Loucy (cell line): ENCODE results near the gene GPRC5A.

Source experiments
- CTCF ChIP-seq: fragments of 200-600 bp; sonication (generic); conservative IDR thresholded peaks from 2 replicates; pipeline ENCODE4 v1.5.1; 2014; ENCODE audit warnings: mild to moderate bottlenecking, antibody characterized with exemption, low read length
- EZH2phosphoT487 ChIP-seq: fragments of 200-600 bp; IDR thresholded peaks from 2 replicates; pipeline ENCODE4 v1.6.1; 2018; ENCODE audit warnings: antibody characterized with exemption, mild to moderate bottlenecking, moderate library complexity, borderline replicate concordance

- TF ChIP-seq CTCF: no peak
- no peak for TF ChIP-seq EZH2phosphoT487
These were observed 2.1 kb downstream of the GPRC5A start for GRCh38 chr12:12893438-12893837.
